ENCODE data around the gene GGCX. TPM values are rescaled to one million over a fixed set of nuclear protein-coding genes. Genes with fewer than 3 reads are reported as not detected.
"Not testable (repeated sequence)": the region's sequence is repeated elsewhere in the genome, so short reads cannot be mapped to it uniquely, and the experiment has no call there.

The GGCX gene
- total and polyA plus RNA-seq, 12 donors = 14.9 to 85.2 (median 44.1) TPM

DNA sequence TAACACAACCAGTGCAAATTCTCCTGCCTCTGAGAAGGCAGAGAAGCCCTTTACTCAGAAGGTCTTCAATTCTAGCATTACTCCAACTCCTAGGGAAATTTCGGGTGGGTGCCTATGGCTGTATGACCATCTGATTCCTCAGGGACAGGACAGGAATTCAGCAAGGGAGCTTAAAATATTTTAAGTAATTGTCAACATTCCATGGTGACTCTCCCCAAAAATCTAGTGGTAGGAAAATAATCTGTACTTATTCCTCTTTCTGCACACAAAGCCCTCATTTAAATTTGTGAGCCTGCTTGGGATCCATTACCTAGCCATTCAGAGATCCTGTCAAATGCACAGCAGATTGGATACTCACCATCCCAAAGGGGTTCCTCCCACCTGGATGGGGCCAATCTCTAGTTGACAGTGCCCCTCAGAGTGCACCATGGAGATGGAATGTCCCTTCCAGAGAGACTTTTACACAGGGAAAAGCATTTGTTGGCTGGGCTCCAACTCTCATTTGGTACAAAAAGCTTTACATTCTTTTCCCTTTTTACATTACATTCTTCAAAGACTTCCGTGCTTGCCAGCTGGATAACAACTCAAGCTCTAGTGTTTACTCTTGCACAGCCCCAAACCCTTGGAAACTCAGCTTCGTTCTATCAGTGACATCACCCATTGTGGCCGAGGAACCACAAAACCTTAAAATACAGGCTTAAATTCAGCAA lies 44.3 kb upstream of the GGCX start:
- peaks cover 0 to 22% of the 10 kb centered on the region in 2 donors for H3K36me3 ChIP-seq (replicated peaks in 1 of 2)
- H3K9me3 ChIP-seq (replicated peaks in 1 of 3) = no peaks in the 10 kb centered on the region
- no peak for DNase-seq
- TF ChIP-seq, protein P1, sequence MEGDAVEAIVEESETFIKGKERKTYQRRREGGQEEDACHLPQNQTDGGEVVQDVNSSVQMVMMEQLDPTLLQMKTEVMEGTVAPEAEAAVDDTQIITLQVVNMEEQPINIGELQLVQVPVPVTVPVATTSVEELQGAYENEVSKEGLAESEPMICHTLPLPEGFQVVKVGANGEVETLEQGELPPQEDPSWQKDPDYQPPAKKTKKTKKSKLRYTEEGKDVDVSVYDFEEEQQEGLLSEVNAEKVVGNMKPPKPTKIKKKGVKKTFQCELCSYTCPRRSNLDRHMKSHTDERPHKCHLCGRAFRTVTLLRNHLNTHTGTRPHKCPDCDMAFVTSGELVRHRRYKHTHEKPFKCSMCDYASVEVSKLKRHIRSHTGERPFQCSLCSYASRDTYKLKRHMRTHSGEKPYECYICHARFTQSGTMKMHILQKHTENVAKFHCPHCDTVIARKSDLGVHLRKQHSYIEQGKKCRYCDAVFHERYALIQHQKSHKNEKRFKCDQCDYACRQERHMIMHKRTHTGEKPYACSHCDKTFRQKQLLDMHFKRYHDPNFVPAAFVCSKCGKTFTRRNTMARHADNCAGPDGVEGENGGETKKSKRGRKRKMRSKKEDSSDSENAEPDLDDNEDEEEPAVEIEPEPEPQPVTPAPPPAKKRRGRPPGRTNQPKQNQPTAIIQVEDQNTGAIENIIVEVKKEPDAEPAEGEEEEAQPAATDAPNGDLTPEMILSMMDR (IDR thresholded peaks at IDR 0.05) = no peak
- no peak for TF ChIP-seq POLR2A (IDR thresholded peaks at IDR 0.05)
- H3K27me3 ChIP-seq = no peaks in the 10 kb centered on the region
- no peak overlapping the region for H3K4me3 ChIP-seq
- WGBS, 4 donors = 63 to 74% (median 71%) methylated on average over 4 of the region's 4 CpGs
- intact Hi-C loops (cut with DNase I) = no loop called here
- peaks cover 15 to 29% of the 10 kb centered on the region in 2 donors for H3K4me1 ChIP-seq (replicated peaks in 1 of 2)
- H3K27ac ChIP-seq = peak overlapping the region in 1 of 5 donors; percentile 57

DNA sequence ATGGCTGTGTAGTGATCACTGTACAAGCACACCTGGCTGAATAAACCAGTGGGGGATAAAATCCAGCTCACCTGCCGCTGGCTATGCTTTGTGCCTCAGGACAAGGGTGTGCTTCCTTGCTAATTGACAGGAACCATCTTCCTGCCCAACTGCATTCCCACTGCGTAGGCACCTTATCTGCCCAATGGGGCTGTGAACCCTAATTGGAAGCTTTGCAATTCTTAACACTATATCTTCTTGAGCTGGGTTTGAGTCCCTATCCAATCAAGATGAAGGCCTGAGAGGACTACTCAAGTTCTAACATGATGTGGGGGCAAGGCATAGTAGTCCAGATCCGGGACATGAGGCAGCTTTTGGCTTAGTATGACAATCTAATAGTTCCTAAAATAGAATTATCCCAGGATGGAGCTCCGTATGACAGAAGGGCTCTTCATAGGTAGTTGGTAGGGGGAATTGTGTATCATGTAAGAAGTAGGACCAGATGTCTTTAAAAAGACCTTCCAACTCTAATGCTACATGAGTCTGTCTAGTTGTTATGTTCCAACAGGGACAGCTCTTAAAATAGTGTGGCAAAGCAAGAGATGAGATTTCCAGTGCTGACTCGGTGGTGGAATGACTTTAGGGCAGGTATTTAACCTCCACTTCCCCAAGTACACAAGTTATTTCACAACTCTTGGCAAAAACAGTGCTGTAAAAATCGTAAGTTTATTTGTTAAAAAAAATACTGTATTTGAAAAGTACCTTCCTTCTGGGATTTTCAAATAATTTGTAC lies 43.5 kb upstream of the GGCX start:
- peaks cover 0 to 30% of the 10 kb centered on the region in 2 donors for H3K36me3 ChIP-seq (replicated peaks in 1 of 2)
- 61 to 66% (median 63%) methylated on average over 6 of the region's 6 CpGs for WGBS, 4 donors
- DNase-seq = no peak
- no peaks in the 10 kb centered on the region for H3K27me3 ChIP-seq
- H3K4me3 ChIP-seq = no peak overlapping the region
- intact Hi-C loops (cut with DNase I) = no loop called here
- H3K4me1 ChIP-seq (replicated peaks in 1 of 2) = peaks cover 15 to 29% of the 10 kb centered on the region in 2 donors
- no peaks in the 10 kb centered on the region for H3K9me3 ChIP-seq (replicated peaks in 1 of 3)
- TF ChIP-seq, protein P1 (IDR thresholded peaks at IDR 0.05) = no peak
- TF ChIP-seq POLR2A (IDR thresholded peaks at IDR 0.05) = no peak
- peak overlapping the region in 1 of 5 donors; percentile 57 for H3K27ac ChIP-seq

DNA sequence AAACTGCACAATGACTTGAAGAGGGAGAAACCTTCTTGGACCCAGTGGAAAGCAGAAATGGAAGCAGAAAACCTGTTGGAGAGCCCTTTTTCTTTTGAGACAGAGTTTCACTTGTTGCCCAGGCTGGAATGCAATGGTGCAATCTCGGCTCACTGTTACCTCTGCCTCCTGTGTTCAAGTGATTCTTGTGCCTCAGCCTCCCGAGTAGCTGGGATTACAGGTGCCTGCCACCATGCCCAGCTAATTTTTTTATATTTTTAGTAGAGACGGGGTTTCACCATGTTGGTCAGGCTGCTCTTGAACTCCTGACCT lies 42.8 kb upstream of the GGCX start:
- H3K9me3 ChIP-seq (replicated peaks in 1 of 3); intact Hi-C loops (cut with DNase I); H3K27ac ChIP-seq; H3K27me3 ChIP-seq; DNase-seq: not testable (repeated sequence)
- 70 to 78% (median 76%) methylated on average over 2 to 3 of the region's 3 CpGs for WGBS, 4 donors
- peaks cover 15 to 29% of the 10 kb centered on the region in 2 donors for H3K4me1 ChIP-seq (replicated peaks in 1 of 2)
- H3K36me3 ChIP-seq (replicated peaks in 1 of 2) = peaks cover 0 to 31% of the 10 kb centered on the region in 2 donors
- peak overlapping the region in 1 of 4 donors; percentile 89 for H3K4me3 ChIP-seq

DNA sequence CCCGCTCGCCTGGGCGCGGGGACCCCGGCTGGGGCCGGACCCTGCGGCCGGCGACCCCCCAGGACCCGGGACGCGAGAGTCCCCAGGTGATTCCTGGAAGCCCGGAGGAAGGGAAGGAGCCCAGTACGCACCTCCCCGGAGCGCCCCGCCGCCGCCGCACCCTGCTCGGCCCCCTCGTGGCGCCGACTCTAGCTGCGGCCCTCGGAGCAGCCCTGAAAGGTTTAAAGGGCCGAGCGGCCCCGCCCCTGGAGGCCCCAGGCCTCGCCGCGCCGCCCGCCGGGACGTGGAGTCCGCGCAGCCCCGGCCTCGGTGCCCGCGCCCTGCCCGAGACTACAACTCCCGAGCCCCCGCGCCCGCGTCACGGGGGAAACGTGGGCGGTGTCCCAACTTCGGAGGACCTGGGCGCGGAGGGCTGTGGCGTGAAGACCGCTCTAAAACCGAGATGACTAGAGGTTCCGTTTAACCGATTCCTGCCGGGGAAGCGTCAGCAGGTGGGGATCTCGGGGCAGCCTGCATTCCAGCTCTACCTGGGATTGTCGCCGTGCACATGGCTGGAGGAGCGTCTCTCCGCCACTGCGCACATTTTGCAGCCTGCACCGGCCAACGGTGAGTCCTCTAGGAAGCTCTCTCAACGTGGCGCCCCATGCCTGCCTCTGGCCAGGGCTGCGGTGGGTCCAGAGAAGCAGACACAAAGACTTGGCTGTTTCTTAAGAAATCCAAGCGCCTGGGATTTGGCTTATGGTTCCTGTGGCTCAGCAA lies 41.4 kb upstream of the GGCX start, which contains the start of gene TMEM150A:
Gene TMEM150A (minus strand): TSS at position 223 of the 759 bp plus-strand sequence. CDS start 750 bp downstream, outside the sequence.
- DNase-seq = peak; percentile 94 to 97 (median 95)
- Histone ChIP-seq H3K4me3 (peak within 1 kb of the TSS; percentile 25 to 89 (median 58)), H3K36me3 (replicated peaks in 1 of 2) (peaks cover 0 to 31% of the 10 kb centered on the region in 2 donors), H3K4me1 (replicated peaks in 1 of 2) (peaks cover 15 to 29% of the 10 kb centered on the region in 2 donors), H3K27me3 (no peaks in the 10 kb centered on the region), H3K27ac (peak within 1 kb of the TSS; percentile 71 to 96 (median 87)), H3K9me3 (replicated peaks in 1 of 3) (no peaks in the 10 kb centered on the region)
- 0 to 1% (median 0%) methylated on average over 4 to 73 of the region's 73 CpGs for WGBS, 4 donors
- TF ChIP-seq, protein P1 (IDR thresholded peaks at IDR 0.05) = peak in 3 of 6 experiments; percentile 49 to 64 (median 62)
- TF ChIP-seq POLR2A (IDR thresholded peaks at IDR 0.05) = peak; percentile 79 to 96
- intact Hi-C loops (cut with DNase I) = no loop called here

Data from adrenal gland (tissue), 12 donors.